NCI-H526 treated with DMSO at 0.1 percent for 48 hours (cell line): ENCODE measurements around the gene PVALEF.

Experiments
- DNase-seq: peaks from one replicate; lab custom pipeline; 2025; lab: John Stamatoyannopoulos, UW

PVALEF gene

GRCh38 chr17:81197831-81198490, 32.7 kb downstream of the PVALEF start:
- DNase-seq = no peak

GRCh38 chr17:81198826-81199481, 33.6 kb downstream of the PVALEF start:
- no peak for DNase-seq

GRCh38 chr17:81199482-81199830, 34.1 kb downstream of the PVALEF start:
- no peak for DNase-seq

GRCh38 chr17:81200201-81200600, 34.9 kb downstream of the PVALEF start:
- no peak for DNase-seq

- DNase-seq = no peak
These were observed 35.6 kb downstream of the PVALEF start for GRCh38 chr17:81200695-81201580.

GRCh38 chr17:81202318-81202717, 37.0 kb downstream of the PVALEF start:
- DNase-seq = no peak

- no peak for DNase-seq
These were observed 37.8 kb downstream of the PVALEF start for GRCh38 chr17:81203136-81203535.

- DNase-seq = no peak
These were observed 39.3 kb downstream of the PVALEF start for GRCh38 chr17:81204578-81204977.

- DNase-seq = no peak
These were observed 40.9 kb downstream of the PVALEF start for GRCh38 chr17:81206166-81206565.

- DNase-seq = no peak
These were observed 41.4 kb downstream of the PVALEF start for GRCh38 chr17:81206657-81207056.

- DNase-seq = no peak
These were observed 42.6 kb downstream of the PVALEF start for GRCh38 chr17:81207610-81208581.

GRCh38 chr17:81208651-81209050, 43.3 kb downstream of the PVALEF start:
- no peak for DNase-seq

GRCh38 chr17:81209141-81209540, 43.8 kb downstream of the PVALEF start:
- DNase-seq = no peak

- DNase-seq = no peak
These were observed 45.2 kb downstream of the PVALEF start for GRCh38 chr17:81210466-81210865.

GRCh38 chr17:81210868-81211267, 45.6 kb downstream of the PVALEF start:
- no peak for DNase-seq

GRCh38 chr17:81212365-81212764, 47.1 kb downstream of the PVALEF start:
- no peak for DNase-seq

- no peak for DNase-seq
These were observed 48.7 kb downstream of the PVALEF start for GRCh38 chr17:81213978-81214377.

- DNase-seq = no peak
These were observed 52.2 kb downstream of the PVALEF start for GRCh38 chr17:81217491-81217890.

- no peak for DNase-seq
These were observed 53.2 kb downstream of the PVALEF start for GRCh38 chr17:81218459-81218858.

GRCh38 chr17:81218991-81219390, 53.7 kb downstream of the PVALEF start:
- DNase-seq = no peak

GRCh38 chr17:81219476-81220180, 54.3 kb downstream of the PVALEF start:
- no peak for DNase-seq
